ENCODE data around the gene KLHL24.
"Not testable (repeated sequence)": the region's sequence is repeated elsewhere in the genome, so short reads cannot be mapped to it uniquely, and the experiment has no call there.

KLHL24 gene

DNA sequence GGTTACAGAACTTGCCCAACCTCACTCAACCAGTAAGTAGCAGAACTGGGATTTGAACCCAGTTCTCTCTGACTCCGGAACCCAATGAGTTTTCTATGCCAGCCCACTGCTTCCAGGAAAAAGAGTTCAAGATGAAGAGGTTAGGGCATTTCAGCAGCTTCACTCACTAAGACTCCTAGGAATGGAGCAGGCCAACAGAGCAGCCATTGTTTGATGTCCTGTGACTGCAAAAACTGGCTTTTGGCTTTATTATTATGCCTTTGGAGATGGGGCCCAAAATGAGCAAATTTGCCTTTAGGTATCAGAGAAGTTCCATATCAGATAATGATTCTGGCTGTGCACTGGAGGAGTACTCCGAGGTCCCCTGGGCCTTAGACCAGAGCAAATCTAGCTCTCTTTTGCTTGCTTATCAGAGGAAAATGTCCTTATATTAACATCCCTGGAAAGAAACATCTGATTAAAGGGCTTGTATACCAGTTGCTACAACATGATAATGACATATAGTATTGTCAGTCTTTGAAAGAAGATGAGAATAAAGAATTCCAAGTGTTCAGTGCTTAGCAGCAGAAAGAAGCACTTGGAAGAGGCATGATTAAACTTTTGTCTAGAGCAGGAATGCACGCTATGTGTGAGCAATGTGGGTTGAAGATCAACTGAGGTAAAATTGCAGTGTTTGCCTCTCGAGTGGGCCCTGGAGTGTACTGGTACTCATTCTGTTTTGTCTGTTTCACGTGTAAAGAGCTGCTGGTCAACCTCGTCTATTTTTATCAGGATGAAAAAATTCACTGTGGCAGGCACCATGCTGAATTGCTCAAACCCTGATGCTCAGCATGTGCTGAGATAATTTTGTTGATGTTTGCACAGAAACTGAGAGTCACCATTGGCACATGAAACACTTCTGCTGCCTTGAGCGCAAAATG is 21.8 kb upstream of the KLHL24 start:
- H3K36me3 ChIP-seq (ENCODE audit: low read depth): no peaks in the 10 kb centered on the region
- DNase-seq (ENCODE audit: low spot score) (no peak), ATAC-seq (ENCODE audit: low read depth) (no peak)
- H3K27me3 ChIP-seq (ENCODE audit: insufficient read depth, poor library complexity, severe bottlenecking): no peaks in the 10 kb centered on the region
- H3K27ac ChIP-seq (ENCODE audit: poor library complexity, severe bottlenecking): no peak overlapping the region
- H3K4me3 ChIP-seq (ENCODE audit: severe bottlenecking): no peak overlapping the region
- TF ChIP-seq, protein P1, sequence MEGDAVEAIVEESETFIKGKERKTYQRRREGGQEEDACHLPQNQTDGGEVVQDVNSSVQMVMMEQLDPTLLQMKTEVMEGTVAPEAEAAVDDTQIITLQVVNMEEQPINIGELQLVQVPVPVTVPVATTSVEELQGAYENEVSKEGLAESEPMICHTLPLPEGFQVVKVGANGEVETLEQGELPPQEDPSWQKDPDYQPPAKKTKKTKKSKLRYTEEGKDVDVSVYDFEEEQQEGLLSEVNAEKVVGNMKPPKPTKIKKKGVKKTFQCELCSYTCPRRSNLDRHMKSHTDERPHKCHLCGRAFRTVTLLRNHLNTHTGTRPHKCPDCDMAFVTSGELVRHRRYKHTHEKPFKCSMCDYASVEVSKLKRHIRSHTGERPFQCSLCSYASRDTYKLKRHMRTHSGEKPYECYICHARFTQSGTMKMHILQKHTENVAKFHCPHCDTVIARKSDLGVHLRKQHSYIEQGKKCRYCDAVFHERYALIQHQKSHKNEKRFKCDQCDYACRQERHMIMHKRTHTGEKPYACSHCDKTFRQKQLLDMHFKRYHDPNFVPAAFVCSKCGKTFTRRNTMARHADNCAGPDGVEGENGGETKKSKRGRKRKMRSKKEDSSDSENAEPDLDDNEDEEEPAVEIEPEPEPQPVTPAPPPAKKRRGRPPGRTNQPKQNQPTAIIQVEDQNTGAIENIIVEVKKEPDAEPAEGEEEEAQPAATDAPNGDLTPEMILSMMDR (IDR thresholded peaks at IDR 0.05; ENCODE audit: poor library complexity, severe bottlenecking): no peak
- H3K4me1 ChIP-seq (ENCODE audit: insufficient read depth, poor library complexity, severe bottlenecking): no peaks in the 10 kb centered on the region
- no peaks in the 10 kb centered on the region for H3K9me3 ChIP-seq (ENCODE audit: severe bottlenecking)

DNA sequence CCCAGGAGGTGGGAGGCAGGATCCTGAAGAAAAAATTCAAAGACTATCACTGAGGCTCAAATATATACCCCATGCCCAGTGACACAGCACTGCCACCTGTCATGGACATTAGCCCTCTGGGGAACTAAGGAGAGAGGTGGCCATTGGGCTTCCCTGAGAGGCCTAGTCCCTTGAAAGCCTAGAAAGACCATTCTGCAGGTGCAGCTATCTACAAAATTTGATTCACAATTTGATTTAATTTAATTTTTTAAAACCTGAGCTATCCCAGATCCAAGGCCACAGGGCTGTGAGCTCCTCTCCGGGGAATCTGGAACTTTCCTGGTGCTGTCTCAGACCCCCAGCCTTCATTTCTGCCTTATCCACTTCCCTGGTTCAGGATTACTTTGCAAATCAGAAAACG is 16.9 kb upstream of the KLHL24 start:
- Histone ChIP-seq H3K36me3 (ENCODE audit: low read depth) (no peaks in the 10 kb centered on the region), H3K27ac (ENCODE audit: poor library complexity, severe bottlenecking) (no peak overlapping the region), H3K27me3 (ENCODE audit: insufficient read depth, poor library complexity, severe bottlenecking) (no peaks in the 10 kb centered on the region), H3K9me3 (ENCODE audit: severe bottlenecking) (no peaks in the 10 kb centered on the region), H3K4me1 (ENCODE audit: insufficient read depth, poor library complexity, severe bottlenecking) (no peaks in the 10 kb centered on the region), H3K4me3 (ENCODE audit: severe bottlenecking) (no peak overlapping the region)
- TF ChIP-seq, protein P1 (IDR thresholded peaks at IDR 0.05; ENCODE audit: poor library complexity, severe bottlenecking): no peak
- ATAC-seq (ENCODE audit: low read depth) (no peak), DNase-seq (ENCODE audit: low spot score) (no peak)

DNA sequence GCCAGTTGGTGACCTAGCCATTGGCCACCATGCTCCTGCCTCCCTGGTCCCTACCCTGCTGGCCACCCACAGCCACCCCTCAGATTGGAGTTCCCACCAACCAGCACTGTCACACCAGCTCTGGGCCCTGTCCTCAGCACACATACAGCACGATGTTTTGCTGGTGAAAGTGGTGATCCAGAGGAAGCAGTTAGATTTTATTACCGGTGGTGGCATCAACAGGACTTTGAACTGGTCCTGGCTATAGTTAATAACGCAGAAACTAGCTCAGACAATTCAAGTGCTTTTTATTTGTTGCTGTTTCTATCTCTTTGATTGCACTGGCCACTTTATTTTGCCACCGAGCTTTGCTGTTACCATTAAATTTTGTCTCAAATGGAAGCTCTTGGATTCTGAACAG is 16.4 kb upstream of the KLHL24 start:
- H3K4me3 ChIP-seq (ENCODE audit: severe bottlenecking): no peak overlapping the region
- H3K27ac ChIP-seq (ENCODE audit: poor library complexity, severe bottlenecking): no peak overlapping the region
- no peaks in the 10 kb centered on the region for H3K9me3 ChIP-seq (ENCODE audit: severe bottlenecking)
- no peaks in the 10 kb centered on the region for H3K27me3 ChIP-seq (ENCODE audit: insufficient read depth, poor library complexity, severe bottlenecking)
- DNase-seq (ENCODE audit: low spot score) (no peak), ATAC-seq (ENCODE audit: low read depth) (no peak)
- no peaks in the 10 kb centered on the region for H3K4me1 ChIP-seq (ENCODE audit: insufficient read depth, poor library complexity, severe bottlenecking)
- H3K36me3 ChIP-seq (ENCODE audit: low read depth): no peaks in the 10 kb centered on the region
- TF ChIP-seq, protein P1 (IDR thresholded peaks at IDR 0.05; ENCODE audit: poor library complexity, severe bottlenecking): no peak

DNA sequence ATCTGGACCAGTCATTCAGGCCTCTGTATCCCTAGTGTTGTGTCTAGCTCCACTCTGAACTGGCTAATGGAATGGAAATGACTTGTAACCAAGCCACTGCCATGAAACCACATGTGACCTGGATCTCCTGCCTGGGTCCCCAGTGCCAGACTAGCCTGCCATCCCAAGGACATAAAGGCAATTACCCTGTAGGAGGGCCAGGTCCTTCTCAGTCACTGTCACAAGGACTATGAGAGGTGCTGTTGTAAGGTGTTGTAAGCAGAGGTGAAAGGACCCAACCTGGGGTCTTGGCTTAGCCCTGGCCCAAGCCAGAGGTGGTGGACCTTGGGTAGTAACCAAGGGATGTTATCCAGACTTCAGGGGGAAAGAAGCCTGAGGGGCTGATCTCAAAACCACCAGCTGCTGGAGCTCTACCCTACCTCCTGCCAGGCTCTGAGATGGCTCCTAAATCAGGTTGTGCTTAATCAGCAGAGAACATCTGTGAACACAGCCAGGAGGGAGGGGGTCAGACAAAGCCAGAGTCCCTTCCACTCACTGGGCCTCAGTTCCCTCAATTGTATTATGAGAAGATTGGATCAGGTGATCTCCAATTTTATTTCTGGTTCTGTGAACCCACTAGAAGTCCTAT is 15.7 kb upstream of the KLHL24 start:
- H3K36me3 ChIP-seq (ENCODE audit: low read depth): no peaks in the 10 kb centered on the region
- no peak overlapping the region for H3K4me3 ChIP-seq (ENCODE audit: severe bottlenecking)
- H3K4me1 ChIP-seq (ENCODE audit: insufficient read depth, poor library complexity, severe bottlenecking): no peaks in the 10 kb centered on the region
- ATAC-seq (ENCODE audit: low read depth) (no peak), DNase-seq (ENCODE audit: low spot score) (no peak)
- no peaks in the 10 kb centered on the region for H3K9me3 ChIP-seq (ENCODE audit: severe bottlenecking)
- no peak overlapping the region for H3K27ac ChIP-seq (ENCODE audit: poor library complexity, severe bottlenecking)
- TF ChIP-seq, protein P1 (IDR thresholded peaks at IDR 0.05; ENCODE audit: poor library complexity, severe bottlenecking): no peak
- no peaks in the 10 kb centered on the region for H3K27me3 ChIP-seq (ENCODE audit: insufficient read depth, poor library complexity, severe bottlenecking)

DNA sequence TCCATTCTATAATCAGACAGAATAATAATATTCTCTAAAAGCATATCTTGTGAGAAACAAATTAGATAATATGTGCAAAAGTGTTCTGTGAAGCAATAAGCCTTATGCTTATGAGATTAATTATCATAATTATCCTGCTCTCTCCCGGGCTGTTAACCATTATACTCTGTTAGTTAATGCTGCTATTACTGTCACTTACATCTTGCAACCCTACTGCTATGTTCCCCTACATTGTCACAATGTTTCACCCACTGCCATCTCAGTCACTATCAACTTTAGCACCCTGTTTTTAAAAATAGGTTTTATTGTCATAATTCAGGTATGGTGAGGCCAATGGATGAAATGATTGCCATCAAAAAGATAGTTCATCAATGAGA is 15.2 kb upstream of the KLHL24 start:
- ATAC-seq (ENCODE audit: low read depth): no peak
- TF ChIP-seq, protein P1 (IDR thresholded peaks at IDR 0.05; ENCODE audit: poor library complexity, severe bottlenecking): no peak

DNA sequence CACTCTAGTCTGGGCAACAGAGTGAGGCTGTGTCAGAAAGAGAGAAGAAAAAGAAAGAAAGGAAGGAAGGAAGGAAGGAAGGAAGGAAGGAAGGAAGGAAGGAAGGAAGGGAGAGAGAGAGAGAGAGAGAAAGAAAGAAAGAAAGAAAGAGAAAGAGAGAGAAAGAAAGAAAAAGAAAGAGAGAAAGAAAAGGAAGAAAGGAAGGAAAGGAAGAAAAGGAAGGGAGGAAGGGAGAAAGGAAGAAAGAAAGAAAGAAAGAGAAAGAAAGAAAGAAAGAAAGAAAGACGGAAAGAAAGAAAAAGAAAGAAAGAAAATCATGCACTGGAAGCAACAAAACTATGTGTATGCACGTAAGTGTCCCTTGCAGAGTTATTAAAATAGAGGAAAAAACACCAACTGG is 12.9 kb upstream of the KLHL24 start:
- not testable (repeated sequence) for H3K4me1 ChIP-seq (ENCODE audit: insufficient read depth, poor library complexity, severe bottlenecking); DNase-seq (ENCODE audit: low spot score); H3K9me3 ChIP-seq (ENCODE audit: severe bottlenecking); H3K36me3 ChIP-seq (ENCODE audit: low read depth); H3K27ac ChIP-seq (ENCODE audit: poor library complexity, severe bottlenecking); ATAC-seq (ENCODE audit: low read depth); H3K27me3 ChIP-seq (ENCODE audit: insufficient read depth, poor library complexity, severe bottlenecking); H3K4me3 ChIP-seq (ENCODE audit: severe bottlenecking)

More for the DNA sequence above, 15.2 kb upstream of the KLHL24 start:
- Histone ChIP-seq H3K36me3 (ENCODE audit: low read depth) (no peaks in the 10 kb centered on the region), H3K4me3 (ENCODE audit: severe bottlenecking) (no peak overlapping the region), H3K4me1 (ENCODE audit: insufficient read depth, poor library complexity, severe bottlenecking) (no peaks in the 10 kb centered on the region), H3K27ac (ENCODE audit: poor library complexity, severe bottlenecking) (no peak overlapping the region), H3K27me3 (ENCODE audit: insufficient read depth, poor library complexity, severe bottlenecking) (no peaks in the 10 kb centered on the region), H3K9me3 (ENCODE audit: severe bottlenecking) (no peaks in the 10 kb centered on the region)
- DNase-seq (ENCODE audit: low spot score): no peak

Measured in RWPE2 (cell line).